ENCODE data around the gene NNMT. TPM values are rescaled to one million over a fixed set of nuclear protein-coding genes. Genes with fewer than 3 reads are reported as not detected.

NNMT gene
- total and polyA plus RNA-seq, 2 experiments from 2014 or later = 150 to 385 TPM

- Histone ChIP-seq H3K79me2 (no peaks in the 10 kb centered on the region), H3K9me3 (ENCODE audit: low read depth) (no peaks in the 10 kb centered on the region), H3K36me3 (replicated peaks; ENCODE audit: insufficient read depth, low read depth) (no peaks in the 10 kb centered on the region), H3K4me1 (ENCODE audit: insufficient read depth) (no peaks in the 10 kb centered on the region), H3K4me2 (no peak overlapping the region), H3K27ac (no peak overlapping the region), H3K27me3 (no peaks in the 10 kb centered on the region), H3K9me2 (replicated peaks; ENCODE audit: insufficient read depth) (no peaks in the 10 kb centered on the region), H3K4me3 (no peak overlapping the region), H2AFZ (no peak overlapping the region), H4K20me1 (ENCODE audit: insufficient read depth, poor library complexity, severe bottlenecking) (no peaks in the 10 kb centered on the region)
- TF ChIP-seq CTCF (IDR thresholded peaks at IDR 0.05; ENCODE audit: poor library complexity) (no peak), EZH2phosphoT487 (IDR thresholded peaks at IDR 0.05; ENCODE audit: low read depth, severe bottlenecking, unreplicated experiment) (no peak), EZH2 (IDR thresholded peaks at IDR 0.05; ENCODE audit: borderline replicate concordance) (no peak)
- DNase-seq (ENCODE audit: low spot score) = no peak
- WGBS (ENCODE audit: low lambda C conversion rate, missing lambda C conversion rate) = 86% methylated on average over 2 of the region's 2 CpGs
These were observed 9.0 kb upstream of the NNMT start for GRCh38 chr11:114287154-114287553.

GRCh38 chr11:114288136-114288535 is 8.1 kb upstream of the NNMT start:
- Histone ChIP-seq H3K4me3 (no peak overlapping the region), H2AFZ (no peak overlapping the region), H4K20me1 (ENCODE audit: insufficient read depth, poor library complexity, severe bottlenecking) (no peaks in the 10 kb centered on the region), H3K9me3 (ENCODE audit: low read depth) (no peaks in the 10 kb centered on the region), H3K36me3 (replicated peaks; ENCODE audit: insufficient read depth, low read depth) (no peaks in the 10 kb centered on the region), H3K27ac (no peak overlapping the region), H3K4me1 (ENCODE audit: insufficient read depth) (no peaks in the 10 kb centered on the region), H3K27me3 (no peaks in the 10 kb centered on the region), H3K9me2 (replicated peaks; ENCODE audit: insufficient read depth) (no peaks in the 10 kb centered on the region), H3K4me2 (no peak overlapping the region), H3K79me2 (no peaks in the 10 kb centered on the region)
- WGBS (ENCODE audit: low lambda C conversion rate, missing lambda C conversion rate) = 48% methylated on average over 2 of the region's 2 CpGs
- no peak for DNase-seq (ENCODE audit: low spot score)
- TF ChIP-seq EZH2 (IDR thresholded peaks at IDR 0.05; ENCODE audit: borderline replicate concordance) (no peak), CTCF (IDR thresholded peaks at IDR 0.05; ENCODE audit: poor library complexity) (no peak)

DNA sequence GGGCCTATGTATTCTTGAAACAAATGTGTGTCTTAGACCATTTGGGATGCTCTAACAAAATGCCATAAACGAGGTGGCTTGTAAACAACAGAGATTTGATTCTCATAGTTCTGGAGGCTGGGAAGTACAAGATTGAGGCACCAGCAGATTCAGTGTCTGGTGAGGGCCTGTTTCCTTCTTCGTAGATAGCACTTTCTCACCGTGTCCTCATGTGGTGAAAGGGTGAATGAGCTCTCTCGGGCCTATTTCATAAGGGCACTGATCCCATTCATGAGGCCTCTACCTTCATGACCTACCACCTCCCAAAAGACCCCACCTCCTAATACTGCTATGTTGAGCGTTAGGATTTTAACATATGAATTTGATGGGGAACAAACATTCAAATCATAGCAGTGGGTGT is 6.4 kb upstream of the NNMT start:
- Histone ChIP-seq H3K27ac (no peak overlapping the region), H3K4me3 (no peak overlapping the region), H3K9me2 (replicated peaks; ENCODE audit: insufficient read depth) (no peaks in the 10 kb centered on the region), H3K9me3 (ENCODE audit: low read depth) (no peaks in the 10 kb centered on the region), H2AFZ (no peak overlapping the region), H3K79me2 (no peaks in the 10 kb centered on the region), H3K4me1 (ENCODE audit: insufficient read depth) (no peaks in the 10 kb centered on the region), H3K27me3 (no peaks in the 10 kb centered on the region), H3K36me3 (replicated peaks; ENCODE audit: insufficient read depth, low read depth) (no peaks in the 10 kb centered on the region), H4K20me1 (ENCODE audit: insufficient read depth, poor library complexity, severe bottlenecking) (no peaks in the 10 kb centered on the region), H3K4me2 (no peak overlapping the region)
- DNase-seq (ENCODE audit: low spot score) = no peak
- no peak for TF ChIP-seq CTCF (IDR thresholded peaks at IDR 0.05; ENCODE audit: poor library complexity)
- no peak for TF ChIP-seq EZH2 (IDR thresholded peaks at IDR 0.05; ENCODE audit: borderline replicate concordance)
- no peak for TF ChIP-seq EZH2phosphoT487 (IDR thresholded peaks at IDR 0.05; ENCODE audit: low read depth, severe bottlenecking, unreplicated experiment)
- WGBS (ENCODE audit: low lambda C conversion rate, missing lambda C conversion rate) = 79% methylated on average over 5 of the region's 5 CpGs

Measured in hepatocyte (in vitro differentiated cells).